Adrenal gland (tissue), 12 donors: ENCODE data around the gene MAGEC3. TPM values are rescaled to one million over a fixed set of nuclear protein-coding genes. Genes with fewer than 3 reads are reported as not detected.

ENCODE experiments used
- DNase-seq, 7 donors: peaks; one replicate each; pipeline ENCODE4 v3.0.0-alpha.2; 2019 to 2020
- H3K27ac ChIP-seq, 5 donors: fragments of 200-600 bp; sonication (generic) in 4 of 5; 1 replicate in 3 of 5; 2 replicates in 2 of 5; pipeline versions ENCODE4 v1.5.1 to v1.8.0; 2016 to 2020; ENCODE audit warnings: mild to moderate bottlenecking in 1 of 5
- H3K27me3 ChIP-seq: fragments of 200-600 bp; 2 replicates; pipeline ENCODE4 v1.8.0; 2021
- H3K36me3 ChIP-seq, 2 donors: fragments of 200-600 bp; replicated peaks in 1 of 2; 1 replicate in 1 of 2; 2 replicates in 1 of 2; pipeline versions ENCODE4 v1.5.1 to v1.8.0; 2018 to 2022
- H3K4me1 ChIP-seq, 2 donors: fragments of 200-600 bp; replicated peaks in 1 of 2; 1 replicate in 1 of 2; 2 replicates in 1 of 2; pipeline versions ENCODE4 v1.5.1 to v1.8.0; 2018 to 2021
- H3K4me3 ChIP-seq, 4 donors: fragments of 200-600 bp; sonication (generic) in 3 of 4; one replicate each; pipeline ENCODE4 v1.5.1; 2016 to 2018
- H3K9me3 ChIP-seq, 3 donors: fragments of 200-600 bp; sonication (generic) in 1 of 3; replicated peaks in 1 of 3; 1 replicate in 2 of 3; 2 replicates in 1 of 3; pipeline versions ENCODE4 v1.5.1 to v1.8.0; 2016 to 2021
- CTCF ChIP-seq, 6 experiments: fragments of 450-650 bp in 4 of 6; fragments of 200-600 bp in 2 of 6; sonication (generic) in 1 of 6; IDR thresholded peaks; 1 replicate in 5 of 6; 2 replicates in 1 of 6; pipeline versions ENCODE4 v1.5.1 to v1.8.0; 2016 to 2021; ENCODE audit warnings: antibody characterized with exemption in 6 of 6, mild to moderate bottlenecking in 2 of 6, moderate library complexity in 1 of 6
- POLR2A ChIP-seq, 2 donors: fragments of 450-650 bp; IDR thresholded peaks; one replicate each; pipeline ENCODE4 v1.6.1; 2017; ENCODE audit warnings: antibody characterized with exemption in 2 of 2, mild to moderate bottlenecking in 2 of 2, moderate library complexity in 1 of 2
- WGBS, 4 donors: extraction: QIAGEN DNeasy Blood & Tissue Kit in 2 of 4; methylation state at CpG; one replicate each; pipeline versions ENCODE4 v1.1.5 to v1.1.7; 2013 to 2017; 5-methylcytosine and 5-hydroxymethylcytosine counted together
- intact Hi-C, 2 donors: fragments of 100-400 bp; cut with DNase I; formaldehyde crosslinking; loops; one replicate each; pipeline versions ENCODE4 v1.14.1 to v1.15.0; 2022 to 2023
- polyA plus RNA-seq, 3 donors: library from polyadenylated mRNA; stranded (reverse); fragments of 200-250 nt in 2 of 3; fragments of 350-450 nt in 1 of 3; fragmentation: Illumina TruSeq in 1 of 3; extraction: RNeasy Lipid Tissue Mini Kit (QIAGEN cat#74804) in 1 of 3; gene quantifications; one replicate each; pipeline ENCODE4 v1.2.3, GENCODE V29; 2013 to 2014
- total RNA-seq, 9 donors: library from RNA; depleted of rRNA in 4 of 9; stranded (reverse); fragments of >200 nt in 4 of 9; fragments of 120-200 nt in 1 of 9; fragmentation: NEBNext Ultra II Directional in 1 of 9; extraction: Animal tissue kit (Norgen Biotek cat#: 25700) in 1 of 9; gene quantifications; one replicate each; pipeline versions ENCODE4 v1.1.0 to v1.2.4, GENCODE V29; 2013 to 2023
- donor health status: healthy with polysubstance abuse.
- donor health status: Bipolar disorder and iron deficiency.
- donor health status: DM: yes; HTN: yes; CAD: no.
- donor health status: DM: no; HTN: no; CAD: no.
- donor health status: DM: no; HTN: no; CAD: no.
- donor health status: DM: yes; HTN: yes; CAD: no.

Gene MAGEC3
- total and polyA plus RNA-seq, 12 donors = 0.13 to 0.48 TPM; not detected in 10

GRCh38 chrX:141903400-141904155 lies 65.5 kb downstream of the MAGEC3 start, which contains the start of gene MAGEC1:
Gene MAGEC1 (plus strand): TSS chrX:141903894. CDS start chrX:141905073, 1,179 bp downstream.
- intact Hi-C loops = no loop called here
- Histone ChIP-seq H3K9me3 (no peaks in the 10 kb centered on the region), H3K4me3 (no peak within 1 kb of the TSS), H3K4me1 (no peaks in the 10 kb centered on the region), H3K27ac (no peak within 1 kb of the TSS), H3K36me3 (no peaks in the 10 kb centered on the region), H3K27me3 (peaks cover 5% of the 10 kb centered on the region)
- WGBS, 4 donors = 90 to 95% (median 92%) methylated on average over 16 to 25 of the region's 25 CpGs
- DNase-seq = no peak
- TF ChIP-seq CTCF (IDR thresholded peaks at IDR 0.05) = no peak
- no peak for TF ChIP-seq POLR2A (IDR thresholded peaks at IDR 0.05)

GRCh38 chrX:141904262-141904661 lies 66.1 kb downstream of the MAGEC3 start:
- H3K4me3 ChIP-seq = no peak overlapping the region
- no peak overlapping the region for H3K27ac ChIP-seq
- H3K27me3 ChIP-seq = peaks cover 5% of the 10 kb centered on the region
- no peaks in the 10 kb centered on the region for H3K36me3 ChIP-seq
- TF ChIP-seq POLR2A (IDR thresholded peaks at IDR 0.05) = no peak
- no peak for TF ChIP-seq CTCF (IDR thresholded peaks at IDR 0.05)
- no peaks in the 10 kb centered on the region for H3K4me1 ChIP-seq
- H3K9me3 ChIP-seq = no peaks in the 10 kb centered on the region
- DNase-seq = no peak
- 84 to 86% methylated on average over 6 of the region's 6 CpGs; no CpG with 5 or more reads in 2 of the 4 donors for WGBS, 4 donors
- intact Hi-C loops = no loop called here

GRCh38 chrX:141917801-141918200 lies 79.7 kb downstream of the MAGEC3 start:
- H3K4me1 ChIP-seq = no peaks in the 10 kb centered on the region
- H3K36me3 ChIP-seq = no peaks in the 10 kb centered on the region
- 35 to 56% (median 48%) methylated on average over 3 of the region's 3 CpGs for WGBS, 4 donors
- intact Hi-C loops = no loop called here
- no peak overlapping the region for H3K4me3 ChIP-seq
- no peak overlapping the region for H3K27ac ChIP-seq
- TF ChIP-seq POLR2A (IDR thresholded peaks at IDR 0.05) (no peak), CTCF (IDR thresholded peaks at IDR 0.05) (no peak)
- H3K27me3 ChIP-seq = no peaks in the 10 kb centered on the region
- no peaks in the 10 kb centered on the region for H3K9me3 ChIP-seq
- DNase-seq = no peak

- no peak overlapping the region for H3K27ac ChIP-seq
- intact Hi-C loops = no loop called here
- H3K27me3 ChIP-seq = no peaks in the 10 kb centered on the region
Measured at GRCh38 chrX:141924293-141924692, 86.2 kb downstream of the MAGEC3 start.

More at GRCh38 chrX:141924293-141924692, 86.2 kb downstream of the MAGEC3 start:
- no peaks in the 10 kb centered on the region for H3K9me3 ChIP-seq
- TF ChIP-seq POLR2A (IDR thresholded peaks at IDR 0.05) = no peak
- TF ChIP-seq CTCF (IDR thresholded peaks at IDR 0.05) = no peak
- H3K36me3 ChIP-seq = no peaks in the 10 kb centered on the region
- no peak for DNase-seq
- H3K4me1 ChIP-seq = no peaks in the 10 kb centered on the region
- 57 to 76% (median 70%) methylated on average over 2 of the region's 2 CpGs for whole genome bisulfite sequencing, 4 donors
- no peak overlapping the region for H3K4me3 ChIP-seq
